ENCODE measurements around the gene POLD1. TPM values are rescaled to one million over a fixed set of nuclear protein-coding genes. Genes with fewer than 3 reads are reported as not detected.

Gene POLD1
- total and polyA plus RNA-seq, 12 donors: 1.9 to 93.9 (median 17.8) TPM

- intact Hi-C loops (cut with DNase I): no loop called here
- Histone ChIP-seq H3K36me3 (replicated peaks in 1 of 2) (no peaks in the 10 kb centered on the region), H3K9me3 (replicated peaks in 1 of 3) (no peaks in the 10 kb centered on the region), H3K4me3 (no peak overlapping the region), H3K27me3 (peaks cover 10% of the 10 kb centered on the region), H3K4me1 (replicated peaks in 1 of 2) (no peaks in the 10 kb centered on the region), H3K27ac (no peak overlapping the region)
- no peak for TF ChIP-seq POLR2A (IDR thresholded peaks at IDR 0.05)
- TF ChIP-seq CTCF (IDR thresholded peaks at IDR 0.05): no peak
- WGBS, 4 donors: 50 to 58% (median 50%) methylated on average over 4 to 32 of the region's 32 CpGs; no CpG with 5 or more reads in 1 of the 4 donors
- DNase-seq: no peak
These were observed 74.9 kb downstream of the POLD1 start for GRCh38 chr19:50459067-50459456.

- TF ChIP-seq POLR2A (IDR thresholded peaks at IDR 0.05) (no peak), CTCF (IDR thresholded peaks at IDR 0.05) (no peak)
- Histone ChIP-seq H3K4me1 (replicated peaks in 1 of 2) (no peaks in the 10 kb centered on the region), H3K36me3 (replicated peaks in 1 of 2) (no peaks in the 10 kb centered on the region), H3K27ac (no peak overlapping the region), H3K9me3 (replicated peaks in 1 of 3) (no peaks in the 10 kb centered on the region), H3K27me3 (peaks cover 10% of the 10 kb centered on the region), H3K4me3 (no peak overlapping the region)
- WGBS, 4 donors: 18 to 70% (median 42%) methylated on average over 1 of the region's 1 CpG
- no peak for DNase-seq
- intact Hi-C loops (cut with DNase I): loop anchor here (5.0 kb wide), 1 partner anchor 92 kb away; the partner anchor contains the start of gene NAPSA (in 2 of the 2)
These were observed 75.5 kb downstream of the POLD1 start for GRCh38 chr19:50459638-50460037.

GRCh38 chr19:50460161-50460765 is 76.1 kb downstream of the POLD1 start:
- WGBS, 4 donors: 26 to 31% (median 30%) methylated on average over 13 of the region's 13 CpGs
- intact Hi-C loops (cut with DNase I): loop anchor here (5.0 kb wide), 1 partner anchor 93 kb away; the partner anchor contains the start of gene NAPSA (in 2 of the 2)

More at GRCh38 chr19:50460161-50460765, 76.1 kb downstream of the POLD1 start:
- Histone ChIP-seq H3K4me1 (replicated peaks in 1 of 2) (no peaks in the 10 kb centered on the region), H3K9me3 (replicated peaks in 1 of 3) (no peaks in the 10 kb centered on the region), H3K27ac (no peak overlapping the region), H3K36me3 (replicated peaks in 1 of 2) (no peaks in the 10 kb centered on the region), H3K27me3 (peaks cover 10% of the 10 kb centered on the region), H3K4me3 (no peak overlapping the region)
- TF ChIP-seq POLR2A (IDR thresholded peaks at IDR 0.05): no peak
- no peak for TF ChIP-seq CTCF (IDR thresholded peaks at IDR 0.05)
- no peak for DNase-seq
